ENCODE data around the gene CTCFL.

The CTCFL gene

GRCh38 chr20:57524511-57525176, at the start of gene CTCFL:
Gene CTCFL, minus strand, starts transcription at chr20:57525140. Its CDS starts 935 bp downstream, at chr20:57524205.
- DNase-seq (ENCODE audit: low read depth) = no peak
- no peak within 1 kb of the TSS for H3K4me3 ChIP-seq (ENCODE audit: low read depth, low read length)
- no peak for TF ChIP-seq CTCF (conservative IDR thresholded peaks at IDR 0.05; ENCODE audit: low read depth, low read length)

- peak; percentile 3 for TF ChIP-seq CTCF (conservative IDR thresholded peaks at IDR 0.05; ENCODE audit: low read depth, low read length)
- no peak for DNase-seq (ENCODE audit: low read depth)
These were observed 49.0 kb upstream of the CTCFL start for GRCh38 chr20:57573894-57574293.

GRCh38 chr20:57573242-57573641, 48.3 kb upstream of the CTCFL start:
- DNase-seq (ENCODE audit: low read depth) = no peak
- no peak overlapping the region for H3K4me3 ChIP-seq (ENCODE audit: low read depth, low read length)
- no peak for TF ChIP-seq CTCF (conservative IDR thresholded peaks at IDR 0.05; ENCODE audit: low read depth, low read length)

More at GRCh38 chr20:57573894-57574293, 49.0 kb upstream of the CTCFL start:
- H3K4me3 ChIP-seq (ENCODE audit: low read depth, low read length) = no peak overlapping the region

- H3K4me3 ChIP-seq (ENCODE audit: low read depth, low read length) = no peak overlapping the region
- no peak for TF ChIP-seq CTCF (conservative IDR thresholded peaks at IDR 0.05; ENCODE audit: low read depth, low read length)
- no peak for DNase-seq (ENCODE audit: low read depth)
These were observed 47.0 kb upstream of the CTCFL start for GRCh38 chr20:57571782-57572416.

- DNase-seq (ENCODE audit: low read depth) = no peak
- TF ChIP-seq CTCF (conservative IDR thresholded peaks at IDR 0.05; ENCODE audit: low read depth, low read length) = no peak
- no peak overlapping the region for H3K4me3 ChIP-seq (ENCODE audit: low read depth, low read length)
These were observed 46.0 kb upstream of the CTCFL start for GRCh38 chr20:57570920-57571319.

GRCh38 chr20:57570145-57570850, 45.4 kb upstream of the CTCFL start:
- no peak overlapping the region for H3K4me3 ChIP-seq (ENCODE audit: low read depth, low read length)
- DNase-seq (ENCODE audit: low read depth) = no peak
- TF ChIP-seq CTCF (conservative IDR thresholded peaks at IDR 0.05; ENCODE audit: low read depth, low read length) = no peak

Data from choroid plexus epithelial cell (primary cell).